DLD1 (cell line): ENCODE measurements around the gene ABCC6.
"Not testable (repeated sequence)": the region's sequence is repeated elsewhere in the genome, so short reads cannot be mapped to it uniquely, and the experiment has no call there.

ENCODE experiments used
- in situ Hi-C: cut with HindIII; loops from 2 replicates; pipeline ENCODE4 v1.10.0; 2017; ENCODE audit warnings: low sequenced_read_pairs

The ABCC6 gene

GRCh38 chr16:16162591-16162990 lies 60.7 kb downstream of the ABCC6 start:
- in situ Hi-C loops = no loop called here

DNA sequence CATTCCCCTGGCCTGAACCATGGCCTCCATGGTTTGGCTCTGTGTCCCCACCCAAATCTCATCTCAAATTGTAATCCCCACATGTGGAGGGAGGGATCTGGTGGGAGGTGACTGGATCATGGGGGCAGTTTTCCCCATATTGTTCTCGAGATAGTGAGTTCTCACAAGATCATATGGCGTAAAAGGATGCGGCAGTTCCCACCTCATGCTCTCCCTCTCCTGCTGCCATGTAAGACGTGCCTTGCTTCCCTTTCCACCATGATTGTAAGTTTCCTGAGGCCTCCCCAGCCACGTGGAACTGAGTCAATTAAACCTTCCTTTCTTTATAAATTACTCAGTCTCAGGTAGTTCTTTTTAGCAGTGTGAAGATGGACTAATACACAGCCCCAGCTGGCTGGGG lies 61.5 kb downstream of the ABCC6 start:
- in situ Hi-C loops = not testable (repeated sequence)

- in situ Hi-C loops = no loop called here
Observed at GRCh38 chr16:16161319-16161718, 62.0 kb downstream of the ABCC6 start.

GRCh38 chr16:16159662-16160061 lies 63.6 kb downstream of the ABCC6 start:
- in situ Hi-C loops = no loop called here

GRCh38 chr16:16158741-16159374 lies 64.4 kb downstream of the ABCC6 start:
- in situ Hi-C loops = no loop called here

DNA sequence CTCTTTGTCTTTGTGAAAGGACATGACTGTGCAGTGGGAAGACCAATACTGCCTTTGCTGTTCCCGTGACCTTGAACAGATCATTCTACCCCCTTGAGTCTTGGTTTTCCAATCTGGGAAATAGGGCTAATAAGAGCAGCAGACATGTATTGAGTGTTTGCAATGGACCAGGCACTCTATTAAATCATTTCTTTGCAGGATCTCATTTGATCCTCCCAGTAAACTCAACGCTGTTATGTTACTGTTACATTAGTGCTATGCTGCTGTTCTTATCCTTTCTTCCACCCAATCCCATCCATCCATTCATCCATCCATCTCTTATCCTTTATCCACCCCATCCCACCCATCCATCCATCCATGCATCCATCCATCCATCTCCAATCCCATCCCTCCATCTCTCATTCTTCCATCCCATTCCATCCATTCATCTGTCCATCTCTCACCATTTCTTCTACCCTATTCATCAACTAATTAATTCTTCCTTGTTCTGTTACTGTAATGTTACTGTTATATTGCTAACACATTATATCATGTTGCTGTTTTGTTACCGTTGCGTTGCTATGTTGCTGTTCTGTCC lies 65.1 kb downstream of the ABCC6 start:
- in situ Hi-C loops = no loop called here

DNA sequence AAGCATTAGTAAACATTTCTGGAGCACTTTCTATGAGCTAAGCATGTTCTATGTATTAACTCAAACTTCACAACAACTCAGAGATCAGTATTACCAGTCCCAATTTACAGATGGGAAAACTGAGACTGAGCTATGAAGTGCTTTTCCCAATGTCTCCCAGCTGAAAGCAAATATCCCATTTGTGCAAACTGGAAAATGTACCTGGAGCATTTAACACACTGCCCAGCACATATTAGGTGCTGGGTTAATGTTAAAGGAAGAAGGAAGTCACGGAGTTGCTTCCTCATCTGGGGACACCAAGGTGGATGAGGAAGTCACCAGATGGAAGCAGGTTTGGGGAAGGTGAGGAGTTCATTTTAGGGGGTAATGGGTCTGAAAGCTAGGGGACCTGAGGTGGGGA lies 66.1 kb downstream of the ABCC6 start:
- in situ Hi-C loops = no loop called here

DNA sequence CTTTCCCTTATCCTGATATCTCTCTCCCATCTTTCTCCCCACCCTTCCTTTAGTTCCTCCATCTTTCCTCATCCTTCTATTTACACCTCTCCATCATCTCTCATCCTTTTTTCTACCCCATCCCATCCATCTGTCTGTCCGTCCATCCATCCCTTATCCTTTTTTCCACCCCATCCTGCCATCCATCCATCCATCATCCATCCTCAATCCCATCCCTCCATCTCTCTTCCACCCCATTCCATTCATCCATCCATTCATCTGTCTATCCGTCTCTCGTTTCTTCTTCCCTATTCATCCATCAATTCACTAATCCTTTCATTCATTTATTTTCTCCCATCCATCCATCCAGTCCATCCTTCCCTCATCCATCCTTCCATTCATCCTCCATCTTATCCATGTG lies 68.1 kb downstream of the ABCC6 start:
- in situ Hi-C loops = no loop called here

DNA sequence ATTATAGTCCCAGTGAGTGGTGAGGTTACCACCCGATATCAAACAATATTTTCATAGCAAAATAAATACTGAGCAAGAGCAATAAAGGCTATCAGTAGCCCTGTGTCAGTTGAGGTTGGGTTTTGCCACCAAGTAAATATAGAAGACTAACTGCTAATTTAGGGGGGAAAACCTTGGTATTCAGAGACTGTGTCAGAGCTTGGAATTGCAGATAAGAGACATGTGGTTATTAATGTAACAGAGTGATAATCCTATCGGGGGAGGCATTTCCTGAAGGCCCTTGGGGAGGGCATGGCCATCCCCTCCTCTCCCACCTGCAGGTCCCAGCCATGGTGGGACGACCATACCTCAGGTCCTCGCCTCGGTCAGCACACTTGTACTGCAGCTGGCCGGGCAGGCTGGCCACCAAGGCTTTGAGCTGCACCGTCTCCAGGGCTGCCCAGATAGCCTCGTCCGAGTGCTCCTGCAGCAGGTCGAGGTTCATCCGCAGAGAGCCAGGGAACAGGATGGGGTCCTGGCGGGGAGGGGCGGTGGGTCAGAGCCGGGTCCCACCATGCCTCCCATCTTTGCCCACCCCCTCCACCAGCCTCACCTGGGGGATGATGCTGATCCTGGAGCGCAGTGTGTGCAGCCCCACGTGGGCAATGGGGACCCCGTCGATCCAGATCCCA lies 68.9 kb downstream of the ABCC6 start:
- in situ Hi-C loops = no loop called here

GRCh38 chr16:16153000-16153399 lies 70.3 kb downstream of the ABCC6 start:
- in situ Hi-C loops = not testable (repeated sequence)

- in situ Hi-C loops = no loop called here
Observed at GRCh38 chr16:16151315-16151714, 72.0 kb downstream of the ABCC6 start.

DNA sequence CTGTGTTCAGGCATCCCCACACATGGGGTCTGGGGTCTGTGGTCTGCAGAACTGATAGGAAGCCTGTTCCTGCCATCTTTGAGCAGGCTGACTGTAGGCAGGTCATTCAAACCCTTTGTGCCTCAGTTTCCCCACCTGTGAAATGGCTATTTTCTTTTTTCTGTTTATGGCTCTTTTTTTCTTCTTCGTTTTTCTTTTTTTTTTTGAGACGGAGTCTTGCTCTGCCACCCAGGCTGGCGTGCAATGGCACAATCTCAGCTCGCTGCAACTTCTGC lies 72.5 kb downstream of the ABCC6 start:
- in situ Hi-C loops = no loop called here

DNA sequence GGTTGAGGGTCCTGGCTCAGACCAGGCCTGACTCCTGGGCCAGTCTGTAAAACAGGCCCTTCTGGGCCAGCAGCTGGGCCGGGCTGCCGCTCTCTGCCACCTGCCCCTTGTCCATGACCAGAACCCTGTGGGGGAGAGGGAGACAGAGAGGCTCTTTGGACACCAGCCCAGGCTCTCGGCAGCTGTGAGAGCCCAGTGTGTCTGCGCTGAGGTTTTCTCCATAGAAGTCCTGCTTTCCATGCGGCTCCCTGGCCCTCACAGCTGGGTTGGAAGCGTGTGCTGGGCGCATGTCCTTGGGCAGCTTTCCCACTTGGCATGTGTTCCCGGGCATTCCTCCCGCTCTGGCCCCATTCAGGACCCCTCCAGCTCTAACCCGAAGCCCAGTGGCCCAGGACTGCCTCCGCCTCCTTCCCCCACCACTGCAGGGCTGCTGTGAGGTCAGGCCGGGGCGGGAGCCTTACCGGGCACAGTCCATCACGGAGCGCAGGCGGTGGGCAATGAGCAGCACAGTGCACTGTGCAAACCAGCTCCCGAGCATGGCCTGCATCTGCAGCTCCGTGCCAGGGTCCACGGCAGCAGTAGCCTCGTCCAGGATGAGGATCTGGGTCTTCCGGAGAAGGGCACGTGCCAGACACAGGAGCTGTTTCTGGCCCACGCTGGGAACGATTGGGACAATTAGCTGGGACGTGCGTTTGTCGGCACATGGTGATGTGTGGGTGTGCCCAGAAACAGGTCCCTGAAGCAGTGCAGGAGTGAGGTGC lies 73.0 kb downstream of the ABCC6 start:
- in situ Hi-C loops = no loop called here

DNA sequence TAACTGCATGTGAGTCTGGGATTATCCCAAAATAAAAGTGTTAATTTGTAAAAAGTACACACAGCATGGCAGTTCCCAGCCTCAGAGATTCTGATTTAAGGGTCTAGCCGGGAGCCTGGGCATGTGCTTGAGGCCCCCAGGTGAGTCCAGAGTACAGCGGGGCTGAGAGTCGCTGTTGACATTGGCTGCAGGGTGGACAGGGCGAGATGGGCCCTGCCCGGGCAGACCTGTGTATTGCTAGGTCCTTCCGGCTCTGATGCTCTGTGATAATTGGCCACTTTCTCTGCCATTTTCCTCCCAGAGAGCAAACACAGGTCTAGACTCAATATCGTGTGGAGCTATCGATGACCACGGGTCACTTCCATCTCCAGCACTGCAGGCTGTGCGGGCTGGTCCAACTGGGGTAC lies 73.6 kb downstream of the ABCC6 start:
- in situ Hi-C loops = no loop called here

- in situ Hi-C loops = no loop called here
Observed at GRCh38 chr16:16148755-16149154, 74.5 kb downstream of the ABCC6 start.

DNA sequence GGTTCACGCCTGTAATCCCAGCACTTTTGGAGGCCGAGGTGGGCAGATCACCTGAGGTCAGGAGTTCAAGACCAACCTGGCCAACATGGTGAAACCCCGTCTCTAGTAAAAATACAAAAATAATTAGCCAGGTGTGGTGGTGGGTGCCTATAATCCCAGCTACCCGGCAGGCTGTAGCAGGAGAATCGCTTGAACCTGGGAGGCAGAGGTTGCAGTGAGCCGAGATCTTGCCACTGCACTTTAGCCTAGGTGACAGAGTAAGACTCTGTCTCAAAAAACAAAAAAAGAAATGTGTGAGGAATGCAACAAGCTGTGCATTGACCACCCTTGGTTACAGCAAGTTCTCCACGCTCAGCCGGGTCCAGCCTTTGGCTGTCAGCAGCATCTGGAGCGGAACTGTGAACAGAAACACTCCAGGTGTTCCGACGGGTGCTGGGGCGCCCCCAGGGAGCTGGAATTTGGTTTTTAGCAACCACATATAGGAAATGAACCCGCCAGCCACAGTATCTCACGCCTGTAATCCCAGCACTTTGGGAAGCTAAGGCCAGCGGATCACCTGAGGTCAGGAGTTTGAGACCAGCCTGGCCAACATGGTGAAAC lies 75.2 kb downstream of the ABCC6 start:
- in situ Hi-C loops = not testable (repeated sequence)

GRCh38 chr16:16147316-16147999 lies 75.8 kb downstream of the ABCC6 start:
- in situ Hi-C loops = no loop called here

DNA sequence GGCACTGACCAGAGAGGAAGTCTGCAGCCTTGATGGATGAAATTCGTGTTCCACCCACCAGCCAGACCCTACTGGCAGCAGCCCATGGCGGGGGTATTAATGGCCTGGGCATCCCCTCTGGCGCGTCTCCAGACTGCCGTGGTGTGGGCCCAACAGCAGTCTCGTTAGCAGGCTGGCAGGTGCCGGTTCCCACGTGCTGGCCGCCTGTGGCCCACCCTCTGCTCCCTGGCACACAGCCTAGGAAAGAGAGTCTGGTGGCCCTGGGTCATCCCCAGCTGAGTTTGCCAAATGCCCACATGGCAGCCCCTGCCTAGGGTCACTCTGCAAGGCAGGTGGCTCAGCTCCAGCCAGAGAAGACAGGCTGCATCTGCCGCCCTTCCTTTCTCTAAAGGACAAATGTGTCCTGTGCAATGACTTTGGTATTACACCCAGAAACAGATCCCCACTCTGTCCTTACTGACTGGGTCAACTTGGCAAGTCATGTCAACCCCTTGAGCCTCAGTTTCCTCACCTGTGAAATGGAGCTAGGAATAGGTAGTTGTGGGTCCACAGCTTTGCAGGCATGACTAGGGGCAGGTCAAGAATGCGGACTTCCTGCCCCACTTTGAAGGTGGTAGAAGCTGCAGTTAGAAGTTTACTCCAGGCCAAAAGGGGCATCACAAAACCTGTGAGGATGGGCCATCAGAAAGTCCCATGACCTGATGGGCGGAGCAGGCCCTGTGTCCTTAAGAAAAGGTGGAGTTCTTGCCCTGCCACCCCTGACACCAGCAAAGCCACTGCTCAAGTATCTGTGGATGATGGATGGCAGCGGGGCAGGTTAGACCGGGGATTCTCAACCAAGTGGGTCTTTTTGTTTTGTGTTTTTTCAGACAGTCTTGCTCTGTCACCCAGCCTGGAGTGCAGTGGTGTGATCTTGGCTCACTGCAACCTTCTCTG lies 76.6 kb downstream of the ABCC6 start:
- in situ Hi-C loops = no loop called here

GRCh38 chr16:16145286-16145685 lies 78.0 kb downstream of the ABCC6 start:
- in situ Hi-C loops = no loop called here

DNA sequence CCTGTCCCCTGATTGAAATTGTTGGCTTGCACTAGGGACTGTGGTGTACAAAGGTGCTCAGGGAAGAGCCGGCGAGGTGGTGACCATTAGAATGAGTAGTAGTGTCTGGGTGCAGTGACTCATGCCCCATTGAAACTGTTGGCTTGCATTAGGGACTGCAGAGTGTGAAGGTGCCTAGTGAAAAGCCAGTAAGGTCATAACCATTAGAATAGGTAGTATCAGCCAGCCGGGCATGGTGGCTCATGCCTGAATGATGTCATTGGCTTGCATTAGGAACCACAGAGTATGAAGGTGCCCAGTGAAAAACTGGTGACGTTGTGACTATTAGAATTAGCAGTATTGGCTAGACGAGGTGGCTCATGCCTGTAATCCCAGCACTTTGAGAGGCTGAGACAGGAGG lies 78.9 kb downstream of the ABCC6 start:
- in situ Hi-C loops = no loop called here
